Kidney (tissue), 14 donors: ENCODE results near the gene GFI1. TPM values are rescaled to one million over a fixed set of nuclear protein-coding genes. Genes with fewer than 3 reads are reported as not detected.
"Not testable (repeated sequence)": the region's sequence is repeated elsewhere in the genome, so short reads cannot be mapped to it uniquely, and the experiment has no call there.

Experiments
- DNase-seq, 5 donors: peaks; one replicate each; pipeline ENCODE4 v3.0.0-alpha.2; 2013 to 2020
- FAIRE-seq: peaks from 2 replicates; lab custom pipeline; 2012; peaks lifted over from hg19 to GRCh38; lab: Jason Lieb, UNC
- H3K27ac ChIP-seq, 2 donors: one replicate each; pipeline ENCODE4 v1.7.0; 2013; ENCODE audit warnings: low read depth in 2 of 2, low read length in 2 of 2, inconsistent platforms in 1 of 2
- H3K27me3 ChIP-seq: one replicate; pipeline ENCODE4 v1.7.1; 2013; ENCODE audit warnings: low read length, inconsistent platforms; ENCODE audit not compliant: control insufficient read depth, insufficient read depth
- H3K36me3 ChIP-seq, 3 donors: one replicate each; pipeline versions ENCODE4 v1.7.0 to v1.7.1; 2013; ENCODE audit warnings: low read length in 3 of 3, control low read depth in 1 of 3, inconsistent platforms in 1 of 3; ENCODE audit not compliant: insufficient read depth in 3 of 3, control insufficient read depth in 2 of 3
- H3K4me1 ChIP-seq, 3 donors: one replicate each; pipeline versions ENCODE4 v1.7.0 to v1.7.1; 2013; ENCODE audit warnings: low read length in 3 of 3, inconsistent platforms in 1 of 3, low read depth in 1 of 3; ENCODE audit not compliant: control insufficient read depth in 2 of 3, insufficient read depth in 2 of 3
- H3K4me3 ChIP-seq, 3 donors: one replicate each; pipeline versions ENCODE4 v1.7.0 to v1.8.1; 2013; ENCODE audit warnings: low read length in 3 of 3, control low read depth in 1 of 3, inconsistent platforms in 1 of 3
- H3K9ac ChIP-seq, 3 donors: one replicate each; pipeline versions ENCODE4 v1.7.0 to v1.7.1; 2013; ENCODE audit warnings: low read length in 3 of 3, control low read depth in 1 of 3, inconsistent platforms in 1 of 3
- H3K9me3 ChIP-seq, 3 donors: one replicate each; pipeline versions ENCODE4 v1.7.0 to v1.7.1; 2013; ENCODE audit warnings: low read length in 3 of 3, control low read depth in 1 of 3, inconsistent platforms in 1 of 3; ENCODE audit not compliant: control insufficient read depth in 2 of 3, insufficient read depth in 1 of 3
- intact Hi-C: fragments of 100-400 bp; cut with DNase I; formaldehyde crosslinking; loops from one replicate; pipeline ENCODE4 v1.11.1; 2022
- polyA plus RNA-seq: library from polyadenylated mRNA; stranded (reverse); fragments of 350-450 nt; fragmentation: Illumina TruSeq; extraction: RNeasy Lipid Tissue Mini Kit (QIAGEN cat#74804); gene quantifications from one replicate; pipeline ENCODE4 v1.2.3, GENCODE V29; 2014; ENCODE audit warnings: low read depth, low replicate concordance; ENCODE audit not compliant: insufficient read depth
- total RNA-seq: library from RNA; stranded (reverse); fragmentation: NEBNext Ultra II Directional; extraction: Animal tissue kit (Norgen Biotek cat#: 25700); gene quantifications from one replicate; pipeline ENCODE4 v1.2.1, GENCODE V29; 2021
- TF ChIP-seq, protein P1 (sequence below): IDR thresholded peaks from 3 replicates; pipeline ENCODE4 v1.5.1; 2012; ENCODE audit warnings: mild to moderate bottlenecking, moderate library complexity, borderline replicate concordance; ENCODE audit not compliant: insufficient read depth; ENCODE audit errors: extremely low read depth
- donor health status: control.
- donor health status: control.
- donor health status: control.
- donor health status: control.
- donor health status: control.
- donor health status: DM: yes; HTN: yes; CAD: no.
- donor health status: Normal renal cell carcinoma (clear cell type).

The GFI1 gene
- total and polyA plus RNA-seq, 2 donors from 2014 or later = 0.17 to 3.8 TPM

DNA sequence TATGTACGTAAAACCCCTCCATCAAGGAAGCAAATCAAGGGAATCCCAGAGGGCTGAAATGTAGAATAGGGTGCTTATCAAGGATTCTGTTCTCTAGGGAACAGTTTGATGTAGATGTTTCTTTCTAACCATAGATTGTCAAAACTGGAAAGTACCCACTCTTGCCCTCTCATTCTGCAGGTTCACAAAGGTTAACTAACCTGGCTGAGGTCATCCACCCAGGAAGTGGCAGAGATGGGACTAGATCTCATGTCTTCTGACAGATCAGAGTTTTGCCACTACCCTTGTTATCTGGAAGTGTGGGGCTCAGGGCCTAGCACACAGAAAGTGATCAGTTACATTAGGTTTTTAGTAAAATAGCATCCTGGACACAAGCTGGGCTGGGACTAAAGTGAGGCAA lies 47.4 kb downstream of the GFI1 start:
- H3K27me3 ChIP-seq = no peaks in the 10 kb centered on the region
- H3K4me1 ChIP-seq = no peaks in the 10 kb centered on the region
- TF ChIP-seq, protein P1, sequence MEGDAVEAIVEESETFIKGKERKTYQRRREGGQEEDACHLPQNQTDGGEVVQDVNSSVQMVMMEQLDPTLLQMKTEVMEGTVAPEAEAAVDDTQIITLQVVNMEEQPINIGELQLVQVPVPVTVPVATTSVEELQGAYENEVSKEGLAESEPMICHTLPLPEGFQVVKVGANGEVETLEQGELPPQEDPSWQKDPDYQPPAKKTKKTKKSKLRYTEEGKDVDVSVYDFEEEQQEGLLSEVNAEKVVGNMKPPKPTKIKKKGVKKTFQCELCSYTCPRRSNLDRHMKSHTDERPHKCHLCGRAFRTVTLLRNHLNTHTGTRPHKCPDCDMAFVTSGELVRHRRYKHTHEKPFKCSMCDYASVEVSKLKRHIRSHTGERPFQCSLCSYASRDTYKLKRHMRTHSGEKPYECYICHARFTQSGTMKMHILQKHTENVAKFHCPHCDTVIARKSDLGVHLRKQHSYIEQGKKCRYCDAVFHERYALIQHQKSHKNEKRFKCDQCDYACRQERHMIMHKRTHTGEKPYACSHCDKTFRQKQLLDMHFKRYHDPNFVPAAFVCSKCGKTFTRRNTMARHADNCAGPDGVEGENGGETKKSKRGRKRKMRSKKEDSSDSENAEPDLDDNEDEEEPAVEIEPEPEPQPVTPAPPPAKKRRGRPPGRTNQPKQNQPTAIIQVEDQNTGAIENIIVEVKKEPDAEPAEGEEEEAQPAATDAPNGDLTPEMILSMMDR = no peak
- H3K27ac ChIP-seq = no peak overlapping the region
- H3K4me3 ChIP-seq = no peak overlapping the region
- intact Hi-C loops = no loop called here
- no peaks in the 10 kb centered on the region for H3K9me3 ChIP-seq
- no peak overlapping the region for H3K9ac ChIP-seq
- DNase-seq (no peak), FAIRE-seq (no peak)
- no peaks in the 10 kb centered on the region for H3K36me3 ChIP-seq

DNA sequence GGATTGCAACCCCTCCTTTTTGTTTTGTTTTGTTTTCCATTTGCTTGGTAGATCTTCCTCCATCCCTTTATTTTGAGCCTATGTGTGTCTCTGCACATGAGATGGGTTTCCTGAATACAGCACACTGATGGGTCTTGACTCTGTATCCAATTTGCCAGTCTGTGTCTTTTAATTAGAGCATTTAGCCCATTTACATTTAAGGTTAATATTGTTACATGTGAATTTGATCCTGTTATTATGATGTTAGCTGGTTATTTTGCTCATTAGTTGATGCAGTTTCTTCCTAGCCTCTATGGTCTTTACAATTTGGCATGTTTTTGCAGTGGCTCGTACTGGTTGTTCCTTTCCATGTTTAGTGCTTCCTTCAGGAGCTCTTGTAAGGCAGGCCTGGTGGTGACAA lies 52.2 kb downstream of the GFI1 start:
- DNase-seq, H3K27ac ChIP-seq, H3K27me3 ChIP-seq, H3K9ac ChIP-seq, H3K36me3 ChIP-seq, H3K4me3 ChIP-seq, H3K4me1 ChIP-seq, intact Hi-C loops, FAIRE-seq, H3K9me3 ChIP-seq: not testable (repeated sequence)

DNA sequence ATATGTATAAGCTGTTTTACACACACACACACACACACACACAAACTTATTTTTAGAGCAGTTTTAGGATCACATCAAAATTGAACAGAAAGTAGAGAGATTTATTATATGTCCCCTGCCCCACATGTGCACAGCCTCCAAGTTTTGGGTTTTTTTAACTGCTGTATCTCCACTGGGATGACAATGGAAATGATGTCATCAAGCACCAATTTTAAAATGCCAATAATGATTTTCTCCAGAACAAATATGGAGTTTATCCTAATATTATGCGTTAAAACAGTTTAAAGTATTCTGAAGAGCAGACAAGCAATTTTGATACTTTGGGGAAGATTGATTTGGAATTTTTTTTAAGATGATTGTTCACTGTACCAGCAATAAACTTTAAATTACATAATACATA lies 56.7 kb downstream of the GFI1 start:
- DNase-seq = no peak
- intact Hi-C loops = no loop called here

DNA sequence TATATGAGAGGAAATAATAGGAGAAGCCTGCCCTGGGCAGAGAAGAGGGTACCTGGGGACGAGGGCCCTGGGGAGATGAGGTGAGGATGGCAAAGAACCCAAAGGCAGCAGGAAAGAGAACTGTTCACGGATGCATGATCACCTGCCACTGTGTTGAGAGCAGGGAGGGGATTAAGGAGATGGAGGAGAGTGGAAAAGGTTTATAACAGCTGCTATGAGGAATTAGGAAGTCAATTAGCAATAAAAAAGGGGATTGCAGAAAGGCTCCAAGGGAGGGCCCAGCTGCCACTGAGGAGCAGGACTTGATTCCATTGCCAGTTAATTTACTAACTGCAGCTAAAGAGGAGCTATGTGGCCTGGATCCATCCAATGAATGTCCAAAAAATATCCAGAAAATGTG lies 61.1 kb downstream of the GFI1 start:
- Histone ChIP-seq H3K27ac (no peak overlapping the region), H3K4me3 (no peak overlapping the region), H3K36me3 (no peaks in the 10 kb centered on the region), H3K4me1 (no peaks in the 10 kb centered on the region), H3K9ac (no peak overlapping the region), H3K9me3 (no peaks in the 10 kb centered on the region), H3K27me3 (no peaks in the 10 kb centered on the region)
- DNase-seq = no peak
- TF ChIP-seq, protein P1 = no peak
- no peak for FAIRE-seq
- intact Hi-C loops = no loop called here

More for the DNA sequence above, 56.7 kb downstream of the GFI1 start:
- Histone ChIP-seq H3K27ac (no peak overlapping the region), H3K9me3 (no peaks in the 10 kb centered on the region), H3K9ac (no peak overlapping the region), H3K27me3 (no peaks in the 10 kb centered on the region), H3K4me3 (no peak overlapping the region), H3K36me3 (no peaks in the 10 kb centered on the region), H3K4me1 (no peaks in the 10 kb centered on the region)
- no peak for FAIRE-seq
- TF ChIP-seq, protein P1 = no peak

Other genes with a start within 250 kb of the GFI1 start
- gene GLMN, start 187.9 kb downstream of the GFI1 start, total RNA-seq = 7.9 TPM
- 6.4 TPM for gene GLMN, start 187.9 kb downstream of the GFI1 start, polyA plus RNA-seq
- gene RPAP2, start 187.9 kb downstream of the GFI1 start, total RNA-seq = 25.1 TPM
- 11.4 TPM for gene RPAP2, start 187.9 kb downstream of the GFI1 start, polyA plus RNA-seq